Amniotic stem cell (primary cell): ENCODE measurements around the gene CTSD.

Experiments
- DNase-seq: peaks from one replicate; lab custom pipeline; 2025; lab: John Stamatoyannopoulos, UW

The CTSD gene

DNA sequence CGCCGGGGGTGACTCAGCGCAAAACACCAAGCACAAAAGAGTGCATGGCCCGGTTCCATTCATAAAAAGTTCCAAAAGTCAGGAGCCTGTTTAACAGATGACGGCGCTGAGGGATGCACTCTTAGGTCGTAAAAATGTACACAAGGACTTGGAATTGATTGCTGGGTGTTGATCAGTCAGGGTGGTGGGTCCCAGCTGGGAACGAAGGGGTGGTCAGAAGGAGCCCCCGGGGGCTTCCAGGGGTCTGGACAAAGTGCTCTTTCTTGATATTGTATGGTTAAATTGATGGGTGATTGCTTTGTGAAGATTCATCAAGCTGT lies 34.1 kb downstream of the CTSD start:
- no peak for DNase-seq

DNA sequence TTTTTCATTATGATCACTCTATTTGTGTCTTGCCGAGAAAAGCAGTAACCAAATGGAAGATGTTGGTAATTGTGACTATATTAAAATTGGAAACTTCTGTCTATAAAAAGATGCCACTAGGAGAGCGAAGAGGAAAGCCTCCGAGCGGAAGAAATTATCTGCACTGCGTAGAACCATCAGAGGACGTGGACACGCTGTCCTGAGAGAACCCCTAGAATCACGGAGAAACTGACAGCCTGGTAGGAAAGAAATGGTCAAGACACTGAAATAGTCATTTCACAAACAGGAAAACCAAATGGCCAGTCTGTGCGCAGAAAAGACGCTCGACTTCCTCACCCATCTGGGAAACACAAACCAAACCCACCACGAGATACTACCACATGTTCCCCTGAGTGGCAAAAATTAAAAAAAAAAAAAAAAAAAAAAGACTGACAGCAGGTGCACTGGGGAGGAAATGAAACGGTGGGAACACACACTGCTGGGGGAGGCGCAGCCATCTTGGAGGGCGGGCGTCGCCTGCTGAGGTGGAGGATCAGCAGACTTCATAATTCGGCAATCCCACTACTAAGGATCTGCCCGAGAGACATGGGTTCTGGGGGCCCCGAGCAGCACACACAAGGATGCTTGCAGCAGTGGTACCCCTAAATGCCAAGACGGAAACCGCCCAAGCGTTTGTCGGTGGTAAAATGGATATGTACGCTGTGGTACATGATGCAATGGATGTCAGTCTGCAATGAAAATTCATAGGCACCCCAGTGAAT lies 34.6 kb downstream of the CTSD start:
- DNase-seq, result no peak

DNA sequence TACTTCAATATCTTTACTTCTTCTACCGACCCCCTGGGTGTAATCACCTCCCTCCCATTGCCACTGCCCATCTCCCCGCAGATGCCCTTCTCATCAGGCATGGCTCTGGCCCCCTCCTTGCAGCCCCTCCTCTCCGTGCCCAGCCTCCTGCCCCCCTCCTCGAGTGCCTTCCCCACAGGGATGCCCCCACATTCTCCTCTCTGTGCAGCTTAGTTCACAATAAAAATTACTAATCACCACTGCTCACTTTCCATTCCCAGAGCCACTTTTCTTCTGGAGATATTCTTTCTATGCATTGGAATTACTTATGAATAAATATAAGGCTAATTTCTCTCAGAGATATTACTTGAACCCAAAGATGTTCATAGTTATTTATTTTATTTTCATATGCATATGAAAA lies 35.4 kb downstream of the CTSD start:
- DNase-seq, result no peak

DNA sequence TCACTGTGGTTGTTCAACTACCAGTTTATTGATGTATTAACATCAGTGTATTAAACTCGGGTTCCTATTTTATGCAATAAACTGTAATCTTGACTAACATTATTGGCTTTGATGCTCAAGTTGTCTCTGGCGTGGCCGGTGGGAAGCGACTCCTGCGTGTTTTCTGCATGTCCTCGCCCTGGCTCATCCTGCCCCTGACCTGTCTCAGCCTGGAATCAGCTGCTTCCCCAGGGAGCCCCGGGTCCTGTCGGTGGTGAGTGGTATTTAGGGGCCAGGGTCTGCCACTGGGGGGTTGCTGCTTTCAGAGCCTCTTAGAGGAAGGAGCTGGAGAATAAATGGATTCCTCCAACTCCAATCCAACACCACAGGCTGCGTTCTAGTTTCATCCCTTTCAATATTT lies 35.9 kb downstream of the CTSD start:
- no peak for DNase-seq

DNA sequence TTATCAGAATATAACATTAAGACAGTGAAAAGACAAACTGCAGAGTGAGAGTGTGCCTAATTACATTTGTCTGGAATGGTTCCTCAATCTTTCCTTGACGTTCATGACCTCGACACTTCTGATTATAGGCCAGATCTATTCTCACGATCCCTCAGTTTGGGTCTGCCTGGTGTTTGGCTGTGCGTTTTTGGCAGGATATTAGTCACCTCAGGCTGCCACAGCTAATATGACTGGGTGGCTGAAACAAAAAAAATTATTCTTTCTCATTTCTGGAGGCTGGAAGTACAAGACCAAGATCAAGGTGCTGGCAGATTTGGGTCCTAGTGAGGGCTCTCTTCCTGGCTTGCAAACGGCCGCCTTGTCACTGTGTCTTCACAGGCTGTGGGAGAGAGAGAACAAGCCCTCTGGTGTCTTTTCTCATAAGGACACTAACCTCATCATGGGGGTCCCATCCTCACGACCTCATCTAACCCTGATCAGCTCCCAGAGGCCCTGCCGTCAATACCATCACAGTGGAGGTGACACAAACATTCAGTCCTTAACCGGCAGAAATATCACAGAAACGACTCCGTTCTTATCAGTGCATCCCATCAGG lies 36.5 kb downstream of the CTSD start:
- no peak for DNase-seq

DNA sequence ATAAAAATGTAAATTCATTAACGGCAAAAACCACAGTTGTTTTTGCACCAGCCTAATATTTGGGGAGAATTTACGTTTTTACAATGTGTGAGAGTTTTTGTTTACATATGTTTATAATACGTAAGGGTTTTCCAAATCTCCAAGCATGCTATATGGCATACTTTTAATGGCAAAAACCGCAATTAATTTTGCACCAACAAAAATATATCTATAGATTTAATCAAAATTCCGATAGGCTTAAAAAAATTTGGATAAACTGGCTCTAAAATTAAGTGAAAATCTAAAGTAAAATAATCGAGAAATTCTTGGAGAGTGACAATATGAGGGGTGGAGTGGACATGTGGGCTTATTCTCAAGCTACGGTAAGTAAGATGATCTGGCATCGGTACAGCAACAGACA lies 43.9 kb downstream of the CTSD start:
- no peak for DNase-seq

DNA sequence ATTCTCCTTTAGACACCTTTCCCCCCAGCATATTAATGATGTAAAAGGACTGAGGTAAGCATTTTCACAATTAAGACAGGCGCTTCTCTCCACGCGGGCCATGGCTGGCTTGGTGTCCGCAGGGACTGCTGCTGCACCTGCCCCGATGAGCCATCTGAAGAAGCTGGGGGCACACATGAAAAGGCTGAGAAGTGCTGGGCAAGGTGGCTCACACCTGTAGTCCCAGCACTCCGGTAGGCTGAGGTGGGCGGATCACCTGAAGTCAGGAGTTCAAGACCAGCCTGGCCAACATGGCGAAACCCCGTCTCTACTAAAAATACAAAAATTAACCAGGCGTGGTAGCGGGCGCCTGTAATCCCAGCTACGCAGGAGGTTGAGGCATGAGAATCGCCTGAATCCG lies 45.4 kb downstream of the CTSD start:
- no peak for DNase-seq

DNA sequence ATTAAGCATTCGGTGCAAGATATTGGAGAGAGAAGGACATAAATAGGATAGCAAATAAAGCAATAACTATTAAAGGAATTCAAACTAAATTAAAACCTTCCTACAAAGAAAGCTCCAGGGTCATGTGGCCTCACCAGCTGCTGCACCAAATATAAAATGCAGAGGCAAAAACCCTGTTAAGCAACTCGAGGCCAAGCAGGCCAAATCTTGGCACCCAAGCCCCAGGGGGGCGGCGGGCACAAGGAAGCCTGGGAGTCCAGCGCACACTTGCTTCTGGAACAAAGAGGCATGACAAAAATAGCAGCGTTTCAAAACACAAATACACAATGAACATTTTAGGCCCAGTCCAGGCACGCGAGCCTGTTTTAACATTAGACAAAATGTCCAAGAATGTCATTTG lies 46.0 kb downstream of the CTSD start:
- DNase-seq, result no peak

DNA sequence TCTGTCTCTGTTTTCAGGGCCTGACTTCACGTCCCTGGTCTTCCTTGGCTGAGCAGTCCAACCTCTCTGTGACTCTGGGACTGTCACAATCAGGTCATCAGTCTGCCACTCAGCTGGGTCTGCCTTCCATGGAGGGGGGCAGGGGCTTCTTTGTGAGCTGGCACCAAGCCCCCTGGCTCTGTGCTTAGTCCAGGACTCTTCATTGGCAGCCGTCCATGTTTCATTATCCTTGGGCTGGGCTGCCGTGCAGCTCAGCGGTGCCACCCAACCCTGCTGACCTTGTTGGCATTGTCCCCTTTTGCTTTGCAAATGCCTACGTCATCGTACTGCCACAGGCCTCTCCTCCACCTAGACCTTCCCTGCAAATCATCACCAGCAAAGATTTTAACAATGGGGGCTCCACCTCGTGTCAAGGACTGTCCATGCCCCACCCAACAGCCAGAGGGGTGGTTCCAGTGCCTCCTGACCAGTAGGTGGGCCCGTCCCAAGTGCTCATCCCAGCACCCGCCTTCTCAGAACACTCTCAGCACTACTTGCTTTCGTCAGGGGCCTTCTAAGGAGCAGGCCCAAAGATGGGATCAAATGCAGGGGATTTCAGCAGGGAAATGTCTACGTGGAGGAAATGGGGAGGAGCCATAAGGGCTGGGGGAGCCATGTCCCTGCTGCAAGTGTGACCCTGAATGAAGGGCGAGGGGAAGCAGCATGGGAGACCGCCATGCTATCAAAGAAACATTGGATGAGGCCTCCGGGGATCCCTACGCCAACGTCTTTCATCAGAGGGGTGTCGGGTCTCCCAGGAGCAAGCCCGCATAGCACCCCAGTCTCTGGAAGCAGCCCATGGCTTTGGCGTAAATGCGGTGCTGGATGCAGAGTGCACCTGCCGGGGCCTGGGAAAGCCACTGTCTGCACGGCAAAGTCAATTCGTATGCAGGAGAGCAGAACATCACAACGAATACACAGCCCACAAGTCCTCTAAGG lies 48.5 kb downstream of the CTSD start:
- no peak for DNase-seq

DNA sequence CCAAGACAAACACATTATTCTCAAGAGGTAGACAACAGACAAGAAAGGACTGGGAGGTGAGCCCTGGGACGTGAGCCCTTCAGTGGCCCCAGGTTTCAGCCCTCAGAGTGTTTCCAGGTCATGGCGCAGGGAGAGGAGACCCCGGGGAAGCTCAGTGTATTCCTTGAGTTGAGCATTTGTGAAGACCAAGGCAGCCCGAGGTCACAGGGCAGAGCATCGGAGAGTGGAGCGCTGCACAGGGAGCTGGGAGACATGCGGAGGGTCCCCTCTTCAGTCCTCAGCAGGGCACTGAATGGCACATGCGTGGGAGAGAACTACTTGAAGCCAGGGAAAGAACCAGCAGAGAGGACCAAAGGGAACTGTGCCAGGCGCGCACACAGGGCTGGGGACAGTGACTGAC lies 55.0 kb downstream of the CTSD start:
- no peak for DNase-seq

DNA sequence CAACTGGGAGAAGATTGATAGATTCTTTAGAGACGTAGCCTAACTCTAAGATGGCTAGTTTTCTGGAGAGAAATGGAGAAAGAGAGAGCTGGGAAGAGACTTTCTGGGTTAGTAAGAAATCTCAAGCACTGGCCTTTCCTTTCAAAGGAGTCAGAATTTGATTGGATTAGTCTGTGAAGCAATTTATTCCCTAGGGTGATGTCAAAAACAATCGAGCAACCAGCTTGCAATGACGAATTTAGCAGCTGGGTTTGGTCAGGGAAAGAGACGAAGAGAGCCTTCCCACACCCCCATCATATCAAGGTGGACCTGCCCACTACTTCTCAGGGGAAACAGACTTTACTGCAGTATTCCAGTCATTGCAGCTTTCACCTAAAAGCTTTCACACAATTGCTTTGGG lies 56.0 kb downstream of the CTSD start:
- no peak for DNase-seq

DNA sequence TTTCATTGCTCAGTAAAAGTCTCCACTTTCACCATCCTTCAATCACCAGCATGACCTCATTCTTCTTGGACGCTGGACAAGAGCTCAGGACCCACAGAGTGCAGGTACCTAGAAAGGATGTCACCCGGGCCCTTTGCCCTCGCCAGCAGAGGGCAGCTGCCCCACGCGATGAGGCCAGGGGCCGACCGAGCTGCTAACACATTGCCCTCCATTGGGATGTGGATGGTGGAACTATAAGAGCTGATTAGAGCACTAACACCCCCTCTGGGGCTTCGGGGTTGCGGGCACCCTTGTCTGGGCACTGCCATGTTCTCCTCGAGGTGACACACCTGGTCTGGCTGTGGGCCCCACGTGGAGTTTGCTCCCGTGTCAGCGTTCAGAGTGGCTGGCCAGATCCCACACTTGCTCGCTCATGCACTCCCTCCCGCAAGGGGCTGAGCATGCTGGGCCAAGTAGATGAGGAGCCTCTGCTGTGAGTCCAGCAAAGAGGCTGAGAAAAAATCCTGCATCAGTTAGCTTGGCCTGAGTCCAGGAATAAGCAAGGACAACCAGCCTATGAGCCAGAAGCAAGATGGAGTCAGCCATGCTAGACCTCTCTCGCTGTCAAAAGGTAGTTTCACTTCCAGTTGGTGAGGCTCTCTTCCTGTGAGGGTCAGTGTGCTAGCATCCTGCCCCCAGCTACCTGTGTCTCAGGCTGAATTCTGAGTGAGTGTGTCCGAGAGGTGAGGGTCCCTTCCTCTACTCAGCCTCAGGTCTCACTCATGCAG lies 56.9 kb downstream of the CTSD start:
- no peak for DNase-seq

DNA sequence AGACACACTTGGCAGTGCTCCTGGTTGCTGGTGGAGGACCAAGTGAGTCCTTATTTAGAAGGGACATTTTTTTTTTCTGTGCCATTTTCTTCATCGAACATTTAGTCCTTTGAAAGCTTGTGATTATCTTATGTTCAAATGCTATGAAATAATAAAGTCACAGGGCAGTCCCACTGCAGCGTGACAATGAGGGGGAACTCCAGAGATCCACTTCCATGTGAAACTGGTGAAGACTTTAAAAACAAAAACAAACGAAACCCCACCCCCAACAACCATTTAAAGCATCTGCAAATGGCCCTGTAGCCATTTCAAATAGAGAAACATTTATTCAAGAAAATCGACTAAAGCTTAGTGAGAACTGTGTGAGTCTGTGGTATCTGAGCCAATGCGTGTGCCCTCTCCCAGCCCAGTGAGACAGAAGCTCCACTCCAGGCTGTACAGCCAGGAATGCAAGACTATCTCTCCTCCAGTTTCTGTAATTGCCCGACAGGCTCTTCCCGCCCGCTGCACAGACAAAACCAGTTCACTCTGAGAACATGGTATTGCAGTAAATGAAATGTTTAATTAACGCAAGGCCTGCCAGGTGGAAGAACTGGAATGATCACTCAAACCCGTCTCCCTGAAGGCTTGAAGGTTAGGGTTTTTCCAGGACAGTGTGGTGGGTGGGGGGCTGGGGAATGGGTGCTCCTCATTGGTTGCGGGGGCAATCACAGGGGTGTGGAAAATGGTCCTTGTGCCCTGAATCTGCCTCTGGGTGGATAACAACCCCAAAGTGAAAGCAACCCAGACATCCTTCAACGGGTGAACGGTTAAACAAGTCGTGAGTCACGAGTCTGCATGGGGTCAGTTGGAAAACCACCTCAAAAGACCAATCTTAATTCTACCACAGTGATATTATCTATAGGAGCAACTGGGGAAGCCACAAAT lies 58.3 kb downstream of the CTSD start:
- DNase-seq, result no peak

DNA sequence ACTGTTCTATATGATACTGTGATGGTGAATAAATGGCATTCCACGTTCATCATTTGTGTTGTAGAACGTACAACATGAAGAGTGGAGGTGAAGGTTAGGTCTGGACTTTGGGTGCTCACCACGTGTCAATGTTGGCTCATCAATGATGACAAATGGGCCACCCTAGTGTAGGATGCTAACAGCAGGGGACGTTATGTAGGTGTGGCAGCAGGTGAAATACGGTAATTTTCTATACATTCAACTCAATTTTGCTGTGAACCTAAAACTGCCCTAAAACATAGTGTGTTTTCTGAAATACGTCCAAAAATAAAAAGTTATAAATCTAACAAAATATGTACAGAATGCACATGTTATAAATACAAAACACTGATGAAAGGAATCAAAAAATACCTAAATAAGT lies 60.6 kb downstream of the CTSD start:
- no peak for DNase-seq
